ENCODE results near the gene QARS1. TPM values are rescaled to one million over a fixed set of nuclear protein-coding genes. Genes with fewer than 3 reads are reported as not detected.
A peak's percentile ranks its signal among the peaks of the same experiment; 100 is the strongest.

The QARS1 gene
- 157 TPM for polyA plus RNA-seq (2013, experiment 1 of 2; ENCODE audit: insufficient read length)
- polyA plus RNA-seq (2013, experiment 2 of 2; ENCODE audit: insufficient read length): 194 TPM

GRCh38 chr3:49104427-49105291 is at the start of gene QARS1:
QARS1 (minus strand) TSS chr3:49104757; CDS start chr3:49104733, 24 bp downstream.
- DNase-seq: peak; percentile 95

GRCh38 chr3:49153349-49153912 is 48.9 kb upstream of the QARS1 start:
- DNase-seq: no peak

- no peak for DNase-seq
Measured at GRCh38 chr3:49151610-49152009, 47.1 kb upstream of the QARS1 start.

GRCh38 chr3:49148159-49148558 is 43.6 kb upstream of the QARS1 start:
- no peak for DNase-seq

GRCh38 chr3:49140080-49140479 is 35.5 kb upstream of the QARS1 start:
- no peak for DNase-seq

- no peak for DNase-seq
Measured at GRCh38 chr3:49135499-49135898, 30.9 kb upstream of the QARS1 start.

GRCh38 chr3:49134471-49135265 is 30.1 kb upstream of the QARS1 start:
- DNase-seq: no peak

- peak; percentile 95 for DNase-seq
Measured at GRCh38 chr3:49133226-49133951, 28.8 kb upstream of the QARS1 start.

GRCh38 chr3:49132437-49133225 is 28.1 kb upstream of the QARS1 start, which contains the start of gene LAMB2:
LAMB2 (minus strand) TSS chr3:49133050; CDS start chr3:49132867, 183 bp downstream.
- peak; percentile 90 for DNase-seq

GRCh38 chr3:49132073-49132436 is 27.5 kb upstream of the QARS1 start:
- DNase-seq: no peak

GRCh38 chr3:49131576-49131975 is 27.0 kb upstream of the QARS1 start:
- no peak for DNase-seq

- DNase-seq: no peak
Measured at GRCh38 chr3:49131040-49131439, 26.5 kb upstream of the QARS1 start.

GRCh38 chr3:49124991-49125670 is 20.6 kb upstream of the QARS1 start:
- no peak for DNase-seq

- DNase-seq: no peak
Measured at GRCh38 chr3:49124203-49124602, 19.6 kb upstream of the QARS1 start.

- DNase-seq: no peak
Measured at GRCh38 chr3:49123687-49124086, 19.1 kb upstream of the QARS1 start.

- no peak for DNase-seq
Measured at GRCh38 chr3:49122886-49123545, 18.5 kb upstream of the QARS1 start.

- DNase-seq: no peak
Measured at GRCh38 chr3:49122451-49122850, 17.9 kb upstream of the QARS1 start.

- no peak for DNase-seq
Measured at GRCh38 chr3:49122022-49122421, 17.5 kb upstream of the QARS1 start.

- DNase-seq: no peak
Measured at GRCh38 chr3:49121132-49121736, 16.7 kb upstream of the QARS1 start.

Measured in fibroblast of skin of back (primary cell).